ENCODE results near the gene PCSK7. TPM values are rescaled to one million over a fixed set of nuclear protein-coding genes. Genes with fewer than 3 reads are reported as not detected.

Gene PCSK7
- total RNA-seq, 1 experiment from 2014 or later = 30.0 TPM

DNA sequence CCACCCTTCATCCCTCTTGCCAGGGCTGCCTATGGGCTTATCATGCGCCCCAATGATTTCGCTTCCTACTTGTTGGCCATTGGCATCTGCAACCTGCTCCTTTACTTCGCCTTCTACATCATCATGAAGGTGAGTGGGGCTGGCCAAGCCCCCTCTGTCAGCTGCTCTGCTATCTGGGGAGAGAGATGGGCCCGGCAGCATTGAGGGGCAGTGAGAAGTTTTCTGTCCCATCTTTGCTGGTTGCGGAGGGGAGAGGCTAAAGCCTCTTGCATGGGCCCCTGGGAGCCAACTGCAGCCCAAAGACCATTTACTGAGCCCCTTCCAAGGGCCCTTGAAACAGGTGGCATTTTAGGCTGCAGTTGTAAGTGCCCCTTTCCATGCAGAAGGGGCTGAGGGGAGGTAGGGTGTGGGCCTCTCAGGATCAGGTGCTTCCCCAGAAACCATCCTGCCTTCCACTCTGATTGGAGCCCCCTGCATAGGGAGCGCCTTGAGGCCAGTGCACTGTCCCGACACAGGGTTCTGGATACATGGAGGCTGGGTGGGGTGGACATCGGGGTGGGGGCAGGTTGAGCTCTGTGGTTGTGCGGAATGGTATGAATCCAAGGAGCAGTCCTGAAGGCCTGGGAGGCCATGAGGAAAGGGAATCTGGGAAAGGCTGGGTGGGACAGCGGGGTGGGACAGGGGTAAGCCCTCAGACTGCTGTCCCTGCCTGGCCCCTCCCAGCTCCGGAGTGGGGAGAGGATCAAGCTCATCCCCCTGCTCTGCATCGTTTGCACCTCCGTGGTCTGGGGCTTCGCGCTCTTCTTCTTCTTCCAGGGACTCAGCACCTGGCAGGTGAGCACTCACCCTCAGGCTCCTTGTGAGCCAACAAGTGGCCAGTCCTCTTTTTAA is 38.5 kb downstream of the PCSK7 start:
- no peak for DNase-seq (ENCODE audit: low read depth, low spot score)
- no peak for ATAC-seq
- Histone ChIP-seq H3K4me2 (ENCODE audit: low read length) (no peak overlapping the region), H3K27me3 (ENCODE audit: insufficient read depth, low read length) (no peaks in the 10 kb centered on the region), H3K4me3 (replicated peaks in 1 of 2; ENCODE audit: low read depth in 1 of 2, low read length in 2 of 2) (no peak overlapping the region), H3K36me3 (ENCODE audit: control insufficient read depth in 1 of 2, insufficient read depth in 2 of 2, low read length in 2 of 2) (peaks cover 3 to 7% of the 10 kb centered on the region in 2 experiments; a peak in 1 of 4 replicates), H4K20me1 (ENCODE audit: insufficient read depth) (no peaks in the 10 kb centered on the region), H3K27ac (ENCODE audit: low read depth, low read length) (no peak overlapping the region), H3K9me2 (ENCODE audit: insufficient read depth) (no peaks in the 10 kb centered on the region), H3K9ac (ENCODE audit: low read length) (no peak overlapping the region), H2AFZ (ENCODE audit: low read depth, low read length, poor library complexity, severe bottlenecking) (no peak overlapping the region), H3K79me2 (ENCODE audit: insufficient read depth, low read length) (no peaks in the 10 kb centered on the region), H3K9me3 (ENCODE audit: control insufficient read depth in 1 of 2, insufficient read depth in 1 of 2, low read depth in 1 of 2, low read length in 2 of 2) (no peaks in the 10 kb centered on the region), H3K4me1 (ENCODE audit: control insufficient read depth in 1 of 2, insufficient read depth in 2 of 2, low read length in 2 of 2) (peaks cover 2 to 10% of the 10 kb centered on the region in 2 experiments; a peak in 3 of 4 replicates)
- ChIA-PET CTCF (no interaction called here), POLR2A (no interaction called here), RAD21 (ENCODE audit: low non-redundant PET in 1 of 2, low total read pairs in 2 of 2, uncharacterized antibody in 2 of 2, unreplicated experiment in 2 of 2) (no interaction called here)
- BruUV-seq (replicated peaks) = no TSS peak
- intact Hi-C loops (cut with micrococcal nuclease) = no loop called here
- TF ChIP-seq YY1 (IDR thresholded peaks at IDR 0.05; ENCODE audit: extremely low read depth, insufficient replicate concordance, low read depth, low read length) (no peak), RAD21 (IDR thresholded peaks at IDR 0.05; ENCODE audit: low read depth) (no peak), ZNF274 (IDR thresholded peaks at IDR 0.05; ENCODE audit: low read depth, low read length) (no peak), TCF7L2 (IDR thresholded peaks at IDR 0.05; ENCODE audit: borderline replicate concordance, extremely low read depth, insufficient read depth, insufficient read length) (no peak), CBX3 (IDR thresholded peaks at IDR 0.05; ENCODE audit: low read depth) (no peak), FOSL1 (IDR thresholded peaks at IDR 0.05; ENCODE audit: low read depth) (no peak), MAX (IDR thresholded peaks at IDR 0.05) (no peak), EZH2phosphoT487 (IDR thresholded peaks at IDR 0.05; ENCODE audit: borderline replicate concordance) (no peak), ZFX (IDR thresholded peaks at IDR 0.05) (no peak), SIN3A (IDR thresholded peaks at IDR 0.05; ENCODE audit: low read depth) (no peak), JUND (IDR thresholded peaks at IDR 0.05) (no peak), SP1 (IDR thresholded peaks at IDR 0.05; ENCODE audit: low read depth) (no peak), ATF3 (IDR thresholded peaks at IDR 0.05) (no peak), EGR1 (IDR thresholded peaks at IDR 0.05; ENCODE audit: low read depth) (no peak), SRF (IDR thresholded peaks at IDR 0.05; ENCODE audit: low read depth) (no peak), ELF1 (IDR thresholded peaks at IDR 0.05; ENCODE audit: borderline replicate concordance, low read depth) (no peak), POLR2AphosphoS5 (IDR thresholded peaks at IDR 0.05; ENCODE audit: low read depth, low read length) (no peak)
- TF ChIP-seq, protein P1, sequence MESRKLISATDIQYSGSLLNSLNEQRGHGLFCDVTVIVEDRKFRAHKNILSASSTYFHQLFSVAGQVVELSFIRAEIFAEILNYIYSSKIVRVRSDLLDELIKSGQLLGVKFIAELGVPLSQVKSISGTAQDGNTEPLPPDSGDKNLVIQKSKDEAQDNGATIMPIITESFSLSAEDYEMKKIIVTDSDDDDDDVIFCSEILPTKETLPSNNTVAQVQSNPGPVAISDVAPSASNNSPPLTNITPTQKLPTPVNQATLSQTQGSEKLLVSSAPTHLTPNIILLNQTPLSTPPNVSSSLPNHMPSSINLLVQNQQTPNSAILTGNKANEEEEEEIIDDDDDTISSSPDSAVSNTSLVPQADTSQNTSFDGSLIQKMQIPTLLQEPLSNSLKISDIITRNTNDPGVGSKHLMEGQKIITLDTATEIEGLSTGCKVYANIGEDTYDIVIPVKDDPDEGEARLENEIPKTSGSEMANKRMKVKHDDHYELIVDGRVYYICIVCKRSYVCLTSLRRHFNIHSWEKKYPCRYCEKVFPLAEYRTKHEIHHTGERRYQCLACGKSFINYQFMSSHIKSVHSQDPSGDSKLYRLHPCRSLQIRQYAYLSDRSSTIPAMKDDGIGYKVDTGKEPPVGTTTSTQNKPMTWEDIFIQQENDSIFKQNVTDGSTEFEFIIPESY (IDR thresholded peaks at IDR 0.05; ENCODE audit: extremely low read depth, insufficient replicate concordance, low read length) = no peak
- TF ChIP-seq, protein P2, sequence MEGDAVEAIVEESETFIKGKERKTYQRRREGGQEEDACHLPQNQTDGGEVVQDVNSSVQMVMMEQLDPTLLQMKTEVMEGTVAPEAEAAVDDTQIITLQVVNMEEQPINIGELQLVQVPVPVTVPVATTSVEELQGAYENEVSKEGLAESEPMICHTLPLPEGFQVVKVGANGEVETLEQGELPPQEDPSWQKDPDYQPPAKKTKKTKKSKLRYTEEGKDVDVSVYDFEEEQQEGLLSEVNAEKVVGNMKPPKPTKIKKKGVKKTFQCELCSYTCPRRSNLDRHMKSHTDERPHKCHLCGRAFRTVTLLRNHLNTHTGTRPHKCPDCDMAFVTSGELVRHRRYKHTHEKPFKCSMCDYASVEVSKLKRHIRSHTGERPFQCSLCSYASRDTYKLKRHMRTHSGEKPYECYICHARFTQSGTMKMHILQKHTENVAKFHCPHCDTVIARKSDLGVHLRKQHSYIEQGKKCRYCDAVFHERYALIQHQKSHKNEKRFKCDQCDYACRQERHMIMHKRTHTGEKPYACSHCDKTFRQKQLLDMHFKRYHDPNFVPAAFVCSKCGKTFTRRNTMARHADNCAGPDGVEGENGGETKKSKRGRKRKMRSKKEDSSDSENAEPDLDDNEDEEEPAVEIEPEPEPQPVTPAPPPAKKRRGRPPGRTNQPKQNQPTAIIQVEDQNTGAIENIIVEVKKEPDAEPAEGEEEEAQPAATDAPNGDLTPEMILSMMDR (IDR thresholded peaks at IDR 0.05 in 2 of 3, conservative IDR thresholded peaks at IDR 0.05 in 1 of 3; ENCODE audit: borderline replicate concordance in 1 of 3, insufficient read depth in 1 of 3, low read depth in 2 of 3, low read length in 2 of 3) = no peak
